Measurements from ENCODE around the gene FAM149A.

Gene FAM149A

GRCh38 chr4:186166852-186167512 is 62.5 kb downstream of the FAM149A start:
- WGBS (ENCODE audit: extremely low coverage, insufficient coverage, insufficient read length), result no CpG with 5 or more reads among the region's 15 CpGs
- no peak overlapping the region for H4K12ac ChIP-seq (ENCODE audit: low read depth, low read length)
- no peak overlapping the region for H3K23ac ChIP-seq (ENCODE audit: low read length)
- no peak overlapping the region for H3K4ac ChIP-seq (ENCODE audit: low read depth, low read length)
- H2BK5ac ChIP-seq (ENCODE audit: low read depth, low read length, poor library complexity), result no peak overlapping the region
- no peak overlapping the region for H3K9ac ChIP-seq (ENCODE audit: low read length)
- H3K4me2 ChIP-seq (ENCODE audit: low read length), result no peak overlapping the region
- H3K4me1 ChIP-seq (ENCODE audit: control insufficient read depth in 1 of 2, insufficient read depth in 2 of 2, low read length in 2 of 2), result no peaks in the 10 kb centered on the region
- no peak overlapping the region for H2AFZ ChIP-seq (ENCODE audit: insufficient read depth, low read length, poor library complexity)
- no peak overlapping the region for H3K27ac ChIP-seq (ENCODE audit: low read depth, low read length)
- no peak overlapping the region for H2BK12ac ChIP-seq (ENCODE audit: low read length)
- no peak overlapping the region for H2BK120ac ChIP-seq (ENCODE audit: insufficient read depth, low read length, poor library complexity)
- H4K91ac ChIP-seq (ENCODE audit: low read depth, low read length), result no peak overlapping the region
- no peak overlapping the region for H3K14ac ChIP-seq (ENCODE audit: low read length)
- no peak overlapping the region for H4K8ac ChIP-seq (ENCODE audit: low read depth, low read length)
- no peaks in the 10 kb centered on the region for H3K79me1 ChIP-seq (ENCODE audit: low read length)
- H3K27me3 ChIP-seq (ENCODE audit: insufficient read depth, low read length), result no peaks in the 10 kb centered on the region
- no peak overlapping the region for H2AK5ac ChIP-seq (ENCODE audit: low read length)
- no peaks in the 10 kb centered on the region for H3K36me3 ChIP-seq (ENCODE audit: control insufficient read depth in 1 of 2, insufficient read depth in 2 of 2, low read length in 2 of 2)
- no peaks in the 10 kb centered on the region for H3K79me2 ChIP-seq (ENCODE audit: control insufficient read depth, insufficient read depth, low read length, poor library complexity)
- H3K4me3 ChIP-seq (ENCODE audit: low read depth, low read length), result no peak overlapping the region
- H3K9me3 ChIP-seq (ENCODE audit: insufficient read depth, low read depth, low read length), result peaks cover 4% of the 10 kb centered on the region
- DNase-seq, result no peak
- H3K18ac ChIP-seq (ENCODE audit: low read length), result no peak overlapping the region

DNA sequence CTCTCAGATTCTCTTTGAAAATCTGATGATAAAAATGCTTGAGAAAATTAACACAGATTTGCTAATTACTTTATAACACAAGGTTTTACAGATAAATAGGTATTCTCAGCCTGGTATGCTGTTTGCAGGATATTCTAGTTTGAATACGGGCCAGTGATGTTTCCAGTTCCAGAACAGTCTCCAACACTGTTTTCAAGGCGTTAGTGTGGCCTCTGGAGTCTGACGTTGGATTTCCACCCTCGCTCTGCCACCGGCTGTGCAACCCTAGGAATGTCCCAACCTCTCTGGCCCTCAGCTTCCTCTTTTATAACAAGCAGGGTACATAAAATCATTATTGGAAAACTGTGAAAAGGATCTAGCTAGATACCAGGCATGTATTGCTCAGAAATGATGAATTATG is 63.1 kb downstream of the FAM149A start:
- H3K4me3 ChIP-seq (ENCODE audit: low read depth, low read length), result no peak overlapping the region
- H3K9ac ChIP-seq (ENCODE audit: low read length), result no peak overlapping the region
- H3K27ac ChIP-seq (ENCODE audit: low read depth, low read length), result no peak overlapping the region
- H3K36me3 ChIP-seq (ENCODE audit: control insufficient read depth in 1 of 2, insufficient read depth in 2 of 2, low read length in 2 of 2), result no peaks in the 10 kb centered on the region
- H3K4ac ChIP-seq (ENCODE audit: low read depth, low read length), result no peak overlapping the region
- H3K79me2 ChIP-seq (ENCODE audit: control insufficient read depth, insufficient read depth, low read length, poor library complexity), result no peaks in the 10 kb centered on the region
- no peak overlapping the region for H2AFZ ChIP-seq (ENCODE audit: insufficient read depth, low read length, poor library complexity)
- H3K27me3 ChIP-seq (ENCODE audit: insufficient read depth, low read length), result no peaks in the 10 kb centered on the region
- no peak overlapping the region for H4K8ac ChIP-seq (ENCODE audit: low read depth, low read length)
- no peak overlapping the region for H4K91ac ChIP-seq (ENCODE audit: low read depth, low read length)
- no peaks in the 10 kb centered on the region for H3K4me1 ChIP-seq (ENCODE audit: control insufficient read depth in 1 of 2, insufficient read depth in 2 of 2, low read length in 2 of 2)
- H2BK12ac ChIP-seq (ENCODE audit: low read length), result no peak overlapping the region
- H4K12ac ChIP-seq (ENCODE audit: low read depth, low read length), result no peak overlapping the region
- H3K18ac ChIP-seq (ENCODE audit: low read length), result no peak overlapping the region
- no peak overlapping the region for H2BK120ac ChIP-seq (ENCODE audit: insufficient read depth, low read length, poor library complexity)
- no peaks in the 10 kb centered on the region for H3K79me1 ChIP-seq (ENCODE audit: low read length)
- no peak overlapping the region for H3K23ac ChIP-seq (ENCODE audit: low read length)
- H3K14ac ChIP-seq (ENCODE audit: low read length), result no peak overlapping the region
- no CpG with 5 or more reads among the region's 5 CpGs for WGBS (ENCODE audit: extremely low coverage, insufficient coverage, insufficient read length)
- no peak overlapping the region for H2BK5ac ChIP-seq (ENCODE audit: low read depth, low read length, poor library complexity)
- peaks cover 4% of the 10 kb centered on the region for H3K9me3 ChIP-seq (ENCODE audit: insufficient read depth, low read depth, low read length)
- no peak overlapping the region for H3K4me2 ChIP-seq (ENCODE audit: low read length)
- H2AK5ac ChIP-seq (ENCODE audit: low read length), result no peak overlapping the region
- DNase-seq, result no peak

GRCh38 chr4:186168750-186169149 is 64.2 kb downstream of the FAM149A start:
- H2BK5ac ChIP-seq (ENCODE audit: low read depth, low read length, poor library complexity), result no peak overlapping the region
- no peak overlapping the region for H4K8ac ChIP-seq (ENCODE audit: low read depth, low read length)
- H2BK12ac ChIP-seq (ENCODE audit: low read length), result no peak overlapping the region
- no peak overlapping the region for H3K14ac ChIP-seq (ENCODE audit: low read length)
- H3K27me3 ChIP-seq (ENCODE audit: insufficient read depth, low read length), result no peaks in the 10 kb centered on the region
- H3K4me3 ChIP-seq (ENCODE audit: low read depth, low read length), result no peak overlapping the region
- no peak overlapping the region for H2AFZ ChIP-seq (ENCODE audit: insufficient read depth, low read length, poor library complexity)
- no peak for DNase-seq
- no peak overlapping the region for H2BK120ac ChIP-seq (ENCODE audit: insufficient read depth, low read length, poor library complexity)
- H3K27ac ChIP-seq (ENCODE audit: low read depth, low read length), result no peak overlapping the region
- no peaks in the 10 kb centered on the region for H3K36me3 ChIP-seq (ENCODE audit: control insufficient read depth in 1 of 2, insufficient read depth in 2 of 2, low read length in 2 of 2)
- no CpG with 5 or more reads among the region's 9 CpGs for WGBS (ENCODE audit: extremely low coverage, insufficient coverage, insufficient read length)
- H3K4me1 ChIP-seq (ENCODE audit: control insufficient read depth in 1 of 2, insufficient read depth in 2 of 2, low read length in 2 of 2), result no peaks in the 10 kb centered on the region
- H3K23ac ChIP-seq (ENCODE audit: low read length), result no peak overlapping the region
- H3K9ac ChIP-seq (ENCODE audit: low read length), result no peak overlapping the region
- no peak overlapping the region for H4K12ac ChIP-seq (ENCODE audit: low read depth, low read length)
- no peaks in the 10 kb centered on the region for H3K79me2 ChIP-seq (ENCODE audit: control insufficient read depth, insufficient read depth, low read length, poor library complexity)
- H2AK5ac ChIP-seq (ENCODE audit: low read length), result no peak overlapping the region
- no peaks in the 10 kb centered on the region for H3K79me1 ChIP-seq (ENCODE audit: low read length)
- H3K4me2 ChIP-seq (ENCODE audit: low read length), result no peak overlapping the region
- H4K91ac ChIP-seq (ENCODE audit: low read depth, low read length), result no peak overlapping the region
- no peak overlapping the region for H3K18ac ChIP-seq (ENCODE audit: low read length)
- no peak overlapping the region for H3K4ac ChIP-seq (ENCODE audit: low read depth, low read length)
- peaks cover 4% of the 10 kb centered on the region for H3K9me3 ChIP-seq (ENCODE audit: insufficient read depth, low read depth, low read length)

- DNase-seq, result no peak
- no peaks in the 10 kb centered on the region for H3K4me1 ChIP-seq (ENCODE audit: control insufficient read depth in 1 of 2, insufficient read depth in 2 of 2, low read length in 2 of 2)
- no peak overlapping the region for H3K4ac ChIP-seq (ENCODE audit: low read depth, low read length)
- H2BK12ac ChIP-seq (ENCODE audit: low read length), result no peak overlapping the region
- H4K91ac ChIP-seq (ENCODE audit: low read depth, low read length), result no peak overlapping the region
- H3K4me2 ChIP-seq (ENCODE audit: low read length), result no peak overlapping the region
- no peak overlapping the region for H4K12ac ChIP-seq (ENCODE audit: low read depth, low read length)
- no peaks in the 10 kb centered on the region for H3K36me3 ChIP-seq (ENCODE audit: control insufficient read depth in 1 of 2, insufficient read depth in 2 of 2, low read length in 2 of 2)
- no peak overlapping the region for H3K4me3 ChIP-seq (ENCODE audit: low read depth, low read length)
- no peak overlapping the region for H3K27ac ChIP-seq (ENCODE audit: low read depth, low read length)
- H3K79me2 ChIP-seq (ENCODE audit: control insufficient read depth, insufficient read depth, low read length, poor library complexity), result no peaks in the 10 kb centered on the region
- no peaks in the 10 kb centered on the region for H3K27me3 ChIP-seq (ENCODE audit: insufficient read depth, low read length)
- H3K79me1 ChIP-seq (ENCODE audit: low read length), result no peaks in the 10 kb centered on the region
- peaks cover 3% of the 10 kb centered on the region for H3K9me3 ChIP-seq (ENCODE audit: insufficient read depth, low read depth, low read length)
- no peak overlapping the region for H2BK5ac ChIP-seq (ENCODE audit: low read depth, low read length, poor library complexity)
- H3K23ac ChIP-seq (ENCODE audit: low read length), result no peak overlapping the region
- no peak overlapping the region for H3K14ac ChIP-seq (ENCODE audit: low read length)
- H4K8ac ChIP-seq (ENCODE audit: low read depth, low read length), result no peak overlapping the region
- no peak overlapping the region for H2AFZ ChIP-seq (ENCODE audit: insufficient read depth, low read length, poor library complexity)
- H2BK120ac ChIP-seq (ENCODE audit: insufficient read depth, low read length, poor library complexity), result no peak overlapping the region
- no peak overlapping the region for H2AK5ac ChIP-seq (ENCODE audit: low read length)
- H3K9ac ChIP-seq (ENCODE audit: low read length), result no peak overlapping the region
- no CpG with 5 or more reads among the region's 18 CpGs for WGBS (ENCODE audit: extremely low coverage, insufficient coverage, insufficient read length)
- no peak overlapping the region for H3K18ac ChIP-seq (ENCODE audit: low read length)
Observed at GRCh38 chr4:186169333-186169944, 64.9 kb downstream of the FAM149A start.

All from trophoblast cell (in vitro differentiated cells and primary cell).